Ovary (tissue), 3 donors: ENCODE measurements around the gene FER.

ENCODE experiments used
- CTCF ChIP-seq, 3 donors: fragments of 450-650 bp in 2 of 3; fragments of 200-600 bp in 1 of 3; IDR thresholded peaks; one replicate each; pipeline versions ENCODE4 v1.5.1 to v1.8.0; 2016 to 2022; ENCODE audit warnings: antibody characterized with exemption in 3 of 3, mild to moderate bottlenecking in 1 of 3
- EP300 ChIP-seq: sonication (generic); formaldehyde crosslinking; IDR thresholded peaks from one replicate; pipeline ENCODE4 v1.6.1; 2017; ENCODE audit warnings: antibody characterized with exemption
- donor health status: DM: no; HTN: no; CAD: no.

- TF ChIP-seq EP300 (no peak), CTCF (IDR thresholded peaks at IDR 0.05) (no peak)
These were observed 455 bp upstream of the FER start for GRCh38 chr5:108747111-108747773.
